HG03354 (cell line): ENCODE measurements around the gene C13orf42.
A peak's percentile ranks its signal among the peaks of the same experiment; 100 is the strongest.
"Not testable (repeated sequence)": the region's sequence is repeated elsewhere in the genome, so short reads cannot be mapped to it uniquely, and the experiment has no call there.

Experiments
- ATAC-seq: cut with Tn5 transposase; IDR thresholded peaks from one replicate; pipeline ENCODE4 v1.9.1; 2021; ENCODE audit warnings: mild to moderate bottlenecking; ENCODE audit not compliant: unreplicated experiment, poor library complexity, severe bottlenecking

C13orf42 gene

DNA sequence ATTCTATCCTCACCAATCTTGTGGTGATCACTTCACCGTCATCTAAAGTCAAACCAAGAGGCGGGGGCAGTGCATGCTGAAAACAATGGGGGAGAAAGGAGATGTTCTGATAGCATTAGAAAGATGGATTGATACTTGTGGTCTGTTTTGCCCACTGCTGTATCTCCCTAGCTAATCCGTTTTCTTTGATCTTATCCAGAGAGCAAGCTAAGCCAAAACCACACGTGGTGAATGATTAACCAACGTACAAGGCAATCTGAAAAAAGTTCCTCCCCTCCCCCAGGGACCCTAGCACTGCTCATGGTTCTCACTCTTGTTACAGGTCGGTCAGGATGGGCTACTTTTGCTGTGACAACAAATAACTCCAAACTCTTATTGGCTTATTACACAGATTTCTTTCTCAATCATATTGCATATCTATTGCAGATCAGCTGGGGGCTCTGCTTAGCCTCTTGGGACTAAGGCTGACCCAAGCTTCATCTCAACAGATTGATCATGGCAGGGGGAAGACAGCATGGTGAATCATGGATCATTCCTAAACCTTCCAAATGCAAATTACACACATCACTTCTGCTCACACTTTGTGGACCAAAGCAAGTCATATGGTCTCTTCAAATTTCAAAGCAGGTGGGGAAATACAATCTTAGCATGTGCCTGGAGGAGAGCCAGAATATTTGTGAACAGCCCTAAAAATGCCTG lies 11.9 kb upstream of the C13orf42 start:
- ATAC-seq, result no peak

DNA sequence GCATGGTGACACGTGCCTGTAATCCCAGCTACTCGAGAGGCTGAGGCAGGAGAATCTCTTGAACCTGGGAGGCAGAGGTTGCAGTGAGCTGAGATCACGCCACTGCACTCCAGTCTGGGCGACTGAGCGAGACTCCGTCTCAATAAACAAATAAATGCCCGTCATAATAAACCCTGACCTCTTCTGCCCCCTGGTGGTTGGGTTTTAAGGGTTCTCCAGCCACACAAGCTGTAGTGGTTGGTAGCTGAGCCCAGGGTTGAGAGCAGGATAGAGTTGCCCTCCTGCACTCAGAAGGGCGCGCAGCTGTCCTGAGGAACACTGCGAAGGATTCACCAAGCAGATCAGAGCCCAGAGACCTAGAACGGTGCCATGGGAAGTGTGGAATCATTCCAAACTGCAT lies 9.8 kb upstream of the C13orf42 start:
- ATAC-seq, result not testable (repeated sequence)

DNA sequence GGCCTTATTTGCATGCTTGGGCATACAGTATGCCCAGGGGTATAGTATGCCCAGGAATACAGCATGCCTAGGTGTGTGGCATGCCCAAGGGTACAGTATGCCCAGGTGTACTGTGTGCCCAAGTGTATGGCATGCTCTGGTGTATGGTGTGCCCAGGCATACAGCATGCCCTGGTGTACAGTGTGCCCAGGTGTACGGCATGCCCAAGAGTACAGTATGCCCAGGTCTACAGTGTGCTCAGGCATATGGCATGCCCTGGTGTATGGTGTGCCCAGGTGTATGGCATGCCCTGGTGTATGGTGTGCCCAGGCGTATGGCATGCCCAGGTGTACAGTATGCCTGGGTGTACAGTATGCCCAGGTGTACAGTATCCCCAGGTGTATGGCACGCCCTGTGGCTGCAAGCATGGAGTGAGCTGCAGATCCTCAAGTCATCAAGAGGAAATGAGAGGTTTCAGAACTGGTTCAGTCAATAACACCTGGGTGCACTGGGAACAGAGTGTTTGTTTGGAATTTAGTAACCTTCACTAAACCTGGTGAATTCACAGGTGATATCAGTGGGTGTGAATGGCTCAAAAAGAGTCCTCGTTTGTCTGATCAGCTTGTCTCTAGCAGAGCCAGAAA lies 7.8 kb upstream of the C13orf42 start:
- no peak for ATAC-seq

DNA sequence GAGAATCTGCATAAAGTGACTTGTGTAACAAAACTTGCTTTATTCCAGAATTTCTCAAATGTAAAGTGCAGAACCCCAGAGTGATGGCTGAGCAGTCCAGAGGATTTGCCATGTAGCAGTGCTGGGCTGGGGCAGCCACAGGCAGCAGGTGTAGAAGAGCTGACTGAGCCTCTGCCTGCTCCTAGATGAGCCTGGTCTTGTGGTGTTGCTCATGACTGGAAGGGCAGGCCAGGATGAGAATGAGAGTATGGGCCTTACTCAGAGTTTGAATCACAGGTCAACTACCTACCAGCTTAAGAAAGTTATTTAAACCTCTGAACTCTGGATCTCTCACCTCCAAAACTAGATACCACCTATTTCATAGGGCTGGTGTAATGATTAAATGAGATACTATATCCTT lies 2.9 kb upstream of the C13orf42 start:
- ATAC-seq, result no peak

DNA sequence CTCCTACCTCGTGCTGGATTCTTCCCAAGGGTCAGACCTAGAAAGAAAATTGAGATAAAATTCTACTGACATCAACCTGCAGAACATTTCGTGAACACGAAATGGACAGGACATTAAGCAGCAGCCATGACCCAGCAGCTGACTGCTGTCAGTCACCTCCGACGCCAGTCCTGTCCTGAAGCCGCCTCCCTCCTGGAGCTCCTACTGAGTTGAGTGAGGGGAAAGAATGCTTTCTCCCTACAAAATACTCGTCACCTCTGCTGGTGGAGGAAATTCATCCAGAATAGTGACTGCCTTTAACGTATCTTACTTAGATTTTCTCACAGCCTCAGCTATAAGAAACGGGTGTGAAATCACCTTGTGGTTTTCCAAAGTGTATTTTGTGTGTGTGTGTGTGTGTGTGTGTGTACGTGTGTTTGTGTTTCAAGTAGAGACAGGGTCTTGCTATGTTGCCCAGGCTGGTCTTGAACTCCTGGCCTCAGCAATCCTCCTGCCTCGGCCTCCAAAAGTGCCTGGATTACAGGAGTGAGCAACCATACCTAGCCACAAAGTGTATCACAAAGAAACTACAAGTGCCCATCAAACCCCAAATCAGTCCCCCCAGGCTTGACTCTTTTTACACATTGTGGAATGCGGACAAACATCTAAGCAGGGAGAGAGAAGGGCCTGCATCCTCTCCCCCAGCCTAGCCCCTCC lies 2.3 kb upstream of the C13orf42 start:
- no peak for ATAC-seq

DNA sequence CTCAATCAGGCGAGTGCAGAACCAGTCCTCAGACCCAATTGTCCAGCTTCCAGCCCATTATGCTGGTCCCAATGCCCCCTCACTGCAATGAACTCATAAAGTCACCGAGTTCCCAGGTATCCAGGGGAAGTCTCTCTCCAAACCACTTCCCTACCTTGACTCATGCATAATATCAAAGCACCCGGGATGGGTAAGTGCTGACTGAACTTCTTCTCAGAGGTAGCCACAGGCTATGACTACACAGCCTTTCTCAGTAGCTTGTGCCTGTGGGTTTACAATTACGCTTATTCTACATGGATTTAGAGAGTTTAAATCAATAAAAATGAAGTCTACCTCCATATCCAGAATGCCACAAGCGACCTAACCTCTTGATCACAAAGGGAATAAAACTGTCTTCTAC lies 1.7 kb upstream of the C13orf42 start:
- no peak for ATAC-seq

DNA sequence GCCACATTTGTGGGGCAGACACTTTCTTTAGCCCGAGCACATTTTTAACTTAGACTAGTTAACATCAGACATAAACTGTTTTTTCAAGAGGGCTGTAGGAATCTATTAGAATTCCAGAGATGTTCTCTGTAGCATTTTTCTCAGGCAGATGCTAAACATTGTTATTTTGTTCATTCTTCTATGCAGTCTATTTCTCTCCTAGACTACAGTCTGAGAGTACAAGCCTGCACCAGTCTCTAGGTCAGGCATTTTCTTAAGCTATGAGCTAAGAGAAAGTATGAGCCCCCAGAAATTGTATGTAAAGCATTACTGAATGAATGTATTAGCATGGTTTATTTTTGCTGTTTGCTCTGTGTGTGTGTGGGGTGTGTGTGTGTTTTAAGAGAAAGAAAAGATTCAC lies 923 bp upstream of the C13orf42 start:
- ATAC-seq, result no peak

DNA sequence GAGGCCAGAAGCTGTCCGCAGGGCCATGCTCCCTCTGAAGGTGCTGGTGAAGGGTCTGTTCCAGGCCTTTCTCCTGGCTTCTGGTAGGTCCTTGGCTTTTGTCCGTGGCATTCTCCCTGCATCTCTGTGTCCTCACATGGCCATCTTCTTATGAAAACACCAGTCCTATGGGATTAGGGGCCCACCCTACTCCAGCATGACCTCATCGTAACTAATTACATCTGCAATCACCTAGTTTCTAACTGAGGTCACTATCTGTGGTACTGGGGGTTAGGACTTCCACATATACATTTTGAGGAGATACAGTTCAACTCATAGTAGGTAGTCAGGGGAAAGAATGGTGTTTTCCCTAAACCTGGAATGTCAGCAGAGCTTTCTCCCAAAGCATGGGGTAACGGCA lies 3.1 kb downstream of the C13orf42 start:
- ATAC-seq, result no peak

DNA sequence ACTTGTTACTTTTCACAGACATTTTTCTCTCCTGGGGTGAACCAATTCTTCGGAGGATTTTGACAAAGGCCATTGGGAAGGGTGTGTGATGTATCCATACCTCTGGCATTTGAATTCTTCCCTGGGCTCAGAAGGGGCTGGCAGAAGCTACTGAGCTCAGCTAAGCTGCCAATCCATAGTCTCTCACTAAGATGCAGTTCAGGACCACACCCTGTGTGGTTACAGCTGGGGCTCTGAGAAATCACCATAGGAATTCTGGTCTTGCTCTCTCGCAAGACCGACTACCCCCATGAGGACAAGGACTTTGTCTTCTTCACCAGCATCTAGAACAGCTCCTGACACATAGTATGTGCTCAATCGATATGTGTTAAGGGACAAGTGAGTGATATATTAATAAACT lies 6.0 kb downstream of the C13orf42 start:
- no peak for ATAC-seq

DNA sequence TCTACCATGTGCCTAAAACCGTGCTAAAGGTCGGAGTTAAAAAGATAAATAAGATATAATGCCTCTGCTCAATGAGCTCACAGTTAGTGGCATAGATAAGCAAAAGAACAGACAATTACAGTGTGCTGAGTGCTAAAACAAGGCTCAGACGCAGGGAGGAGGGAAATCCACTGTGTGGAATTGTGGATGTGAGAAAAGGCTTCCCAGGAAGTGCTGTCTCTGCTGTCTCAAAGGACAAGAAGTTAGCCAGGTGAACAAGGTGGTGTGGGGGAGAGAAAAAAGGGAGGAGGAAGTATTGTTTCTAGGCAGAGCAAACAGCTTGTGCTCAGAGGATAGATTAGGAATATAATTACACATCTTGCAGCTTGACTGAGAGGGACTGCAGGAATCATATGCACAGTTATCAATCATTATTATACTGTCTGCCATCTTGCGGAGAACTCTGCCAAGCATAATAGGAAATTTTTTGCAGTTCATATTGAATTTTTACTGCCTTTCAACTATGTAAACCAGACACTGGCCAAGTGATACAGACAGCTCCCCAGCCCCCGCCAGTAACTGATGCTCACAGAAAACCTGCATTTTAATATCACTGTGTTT lies 9.3 kb downstream of the C13orf42 start:
- no peak for ATAC-seq

DNA sequence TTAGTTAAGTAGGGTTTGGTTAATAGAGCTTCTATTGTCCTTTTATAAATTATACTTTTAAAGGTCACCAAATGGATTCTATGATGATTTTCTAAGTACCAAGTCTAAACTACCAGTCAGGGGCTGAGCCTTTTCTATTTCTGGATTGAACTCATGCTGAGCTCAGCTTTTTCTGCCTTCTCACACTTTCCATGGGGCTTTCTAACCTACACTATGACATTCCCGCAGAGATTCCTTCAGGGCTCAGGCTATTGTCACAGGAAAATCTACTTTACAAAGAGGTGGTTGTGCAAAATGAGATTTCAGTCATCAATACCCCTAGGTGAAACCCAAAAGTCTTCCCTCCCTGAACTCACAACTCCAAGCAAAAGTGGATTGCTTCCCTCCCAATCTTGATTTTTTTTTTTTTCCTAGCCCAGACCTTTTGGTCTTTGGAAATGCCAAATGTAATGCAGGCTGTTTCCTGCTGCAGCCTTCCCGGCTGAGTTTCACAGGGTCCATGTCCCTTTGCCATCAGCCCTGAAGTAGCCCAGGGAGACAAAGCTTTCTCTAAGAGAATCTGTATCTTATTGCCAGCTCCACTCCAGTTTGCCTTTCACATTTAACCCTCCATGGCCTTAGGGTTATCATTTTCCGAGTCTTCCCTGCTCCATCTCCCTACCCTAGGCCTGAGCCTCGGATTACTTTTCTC lies 13.6 kb downstream of the C13orf42 start:
- ATAC-seq, result no peak

DNA sequence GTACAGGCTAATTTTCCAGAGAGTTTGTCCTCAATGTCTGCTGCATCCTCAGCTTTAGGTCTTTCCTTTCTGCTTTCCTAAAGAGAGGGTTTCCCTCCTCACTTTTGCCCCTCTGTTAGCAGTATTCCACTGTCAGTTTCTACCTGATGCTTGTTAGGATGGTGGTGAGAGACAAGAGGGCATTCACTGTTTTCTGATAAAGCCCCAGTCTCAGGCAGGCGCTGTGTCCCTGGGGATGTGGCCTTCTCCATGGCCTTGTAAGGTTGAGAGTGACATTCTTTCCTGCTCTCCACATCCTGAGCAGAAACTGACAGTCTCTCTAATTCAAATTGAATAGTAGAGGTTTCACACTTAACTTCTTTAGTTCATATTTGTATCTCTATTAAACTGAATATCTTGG lies 14.9 kb downstream of the C13orf42 start:
- no peak for ATAC-seq

DNA sequence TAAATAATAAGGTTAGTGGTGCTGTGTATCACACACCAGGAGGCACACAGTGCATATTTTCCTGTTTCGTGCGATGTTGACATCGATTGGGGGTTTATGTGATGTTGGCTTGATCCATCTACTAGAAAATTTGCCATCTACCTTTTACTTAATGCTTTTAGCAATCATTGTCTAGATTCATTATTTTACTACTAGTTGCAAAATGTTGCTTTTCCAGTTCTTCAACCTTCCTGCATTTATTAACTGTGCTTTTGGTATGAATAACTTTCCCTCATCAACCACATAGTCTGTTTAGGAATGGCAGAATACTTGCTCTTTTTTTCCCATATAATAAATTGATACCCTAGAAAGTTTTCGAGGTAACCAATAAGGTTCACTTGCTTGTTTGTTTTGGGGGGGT lies 17.5 kb downstream of the C13orf42 start:
- ATAC-seq, result no peak

DNA sequence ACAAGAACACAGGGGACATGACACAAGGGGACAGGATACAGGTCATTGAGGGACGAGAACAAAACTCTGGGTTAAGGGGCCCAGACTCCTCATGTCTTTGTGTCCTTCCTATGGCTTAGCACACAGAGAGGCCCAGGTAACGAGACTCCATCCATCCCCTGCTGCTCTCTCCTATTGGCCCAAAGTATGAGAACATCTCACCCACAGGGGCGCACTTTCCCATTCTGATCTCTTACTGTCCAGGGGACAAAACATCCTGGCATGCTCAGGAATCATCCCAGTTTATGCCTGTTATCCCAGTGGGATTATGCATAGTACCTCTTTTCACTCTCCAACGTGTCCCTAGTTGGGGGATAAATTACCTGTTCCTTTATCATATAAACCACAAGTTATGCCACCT lies 19.2 kb downstream of the C13orf42 start:
- no peak for ATAC-seq

DNA sequence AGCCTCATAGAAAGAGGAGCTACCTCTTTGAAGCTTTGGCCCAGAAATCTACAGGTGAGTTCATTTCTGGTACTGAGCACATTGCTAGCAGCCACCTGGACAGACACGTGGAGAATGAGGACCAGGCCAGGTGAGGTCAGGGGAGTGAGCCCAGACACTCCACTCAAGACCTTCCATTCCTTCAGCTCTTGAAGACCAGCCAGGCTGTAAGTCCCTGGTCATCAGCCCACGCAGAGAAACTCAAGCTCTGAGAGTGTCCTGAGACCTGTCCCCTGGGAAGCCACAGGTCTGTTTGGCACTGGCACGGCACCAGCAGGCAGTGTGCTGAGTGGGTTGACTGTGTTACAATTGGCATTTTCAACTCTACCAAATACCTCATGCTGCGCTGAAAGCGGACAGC lies 27.4 kb downstream of the C13orf42 start:
- ATAC-seq, result no peak

DNA sequence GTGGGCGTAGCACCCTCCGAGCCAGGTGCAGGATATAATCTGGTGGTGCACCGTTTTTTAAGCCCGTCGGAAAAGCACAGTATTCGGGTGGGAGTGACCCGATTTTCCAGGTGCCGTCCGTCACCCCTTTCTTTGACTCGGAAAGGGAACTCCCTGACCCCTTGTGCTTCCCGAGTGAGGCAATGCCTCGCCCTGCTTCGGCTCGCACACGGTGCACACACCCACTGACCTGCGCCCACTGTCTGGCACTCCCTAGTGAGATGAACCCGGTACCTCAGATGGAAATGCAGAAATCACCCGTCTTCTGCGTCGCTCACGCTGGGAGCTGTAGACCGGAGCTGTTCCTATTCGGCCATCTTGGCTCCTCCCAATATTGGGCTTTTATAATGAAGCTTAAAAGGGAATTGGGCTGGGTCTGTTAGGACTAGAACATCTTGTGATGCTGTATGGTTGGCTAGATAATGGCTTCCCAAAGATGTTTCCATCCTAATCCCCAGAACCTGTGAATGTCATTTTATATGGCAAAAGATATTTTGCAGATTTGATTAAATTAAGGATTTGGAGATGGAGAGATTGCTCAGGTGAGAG lies 30.5 kb downstream of the C13orf42 start:
- not testable (repeated sequence) for ATAC-seq

DNA sequence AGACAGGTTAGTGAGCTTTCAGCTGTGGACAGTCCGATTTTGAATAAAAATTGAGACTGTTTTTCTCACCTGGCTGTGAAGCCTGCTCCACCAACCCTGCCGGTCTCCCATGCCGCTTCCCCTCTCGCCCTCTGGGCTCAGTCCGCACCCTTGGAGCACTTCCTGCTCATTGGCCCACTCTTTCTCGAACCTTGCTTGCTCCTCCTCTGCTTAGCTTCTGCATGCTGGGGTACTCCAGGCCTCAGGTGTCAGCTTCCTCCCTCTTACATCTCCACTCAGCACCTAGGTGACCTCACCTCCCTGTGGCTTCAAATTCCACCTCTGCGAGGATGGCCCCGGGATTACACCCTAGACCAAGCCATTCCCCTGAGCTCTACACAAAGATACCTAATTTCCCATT lies 39.6 kb downstream of the C13orf42 start:
- ATAC-seq, result no peak

DNA sequence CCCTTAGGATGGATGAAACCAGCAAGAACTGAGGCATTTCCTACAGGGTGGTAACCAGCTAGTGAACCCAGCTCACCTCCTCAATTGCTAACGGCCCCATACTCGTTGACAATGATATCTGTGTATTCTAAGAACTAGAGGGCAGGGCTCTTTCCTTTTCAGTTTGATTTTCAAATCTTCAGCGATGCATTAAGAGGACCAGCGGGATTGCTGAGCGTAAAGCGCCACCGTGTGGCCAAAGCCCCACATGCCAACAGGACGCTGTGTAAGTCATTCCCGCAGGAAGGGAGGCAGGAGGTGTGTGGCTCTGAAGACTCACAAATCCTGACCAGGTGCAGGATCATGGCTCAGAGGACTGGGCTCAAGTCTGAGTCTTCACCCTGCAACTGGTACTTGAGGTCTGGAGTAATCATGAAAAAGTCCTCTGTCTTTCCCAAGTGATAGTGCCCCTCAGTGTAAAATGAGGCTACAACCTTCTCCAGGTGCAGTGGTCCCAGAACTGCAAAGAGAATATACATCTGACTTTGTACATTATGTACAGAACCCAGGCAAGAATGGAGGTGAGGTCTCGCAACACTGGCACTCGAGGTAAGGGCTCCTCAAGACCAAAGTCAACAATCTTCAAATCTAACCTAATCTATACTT lies 40.9 kb downstream of the C13orf42 start:
- peak; percentile 79 for ATAC-seq

DNA sequence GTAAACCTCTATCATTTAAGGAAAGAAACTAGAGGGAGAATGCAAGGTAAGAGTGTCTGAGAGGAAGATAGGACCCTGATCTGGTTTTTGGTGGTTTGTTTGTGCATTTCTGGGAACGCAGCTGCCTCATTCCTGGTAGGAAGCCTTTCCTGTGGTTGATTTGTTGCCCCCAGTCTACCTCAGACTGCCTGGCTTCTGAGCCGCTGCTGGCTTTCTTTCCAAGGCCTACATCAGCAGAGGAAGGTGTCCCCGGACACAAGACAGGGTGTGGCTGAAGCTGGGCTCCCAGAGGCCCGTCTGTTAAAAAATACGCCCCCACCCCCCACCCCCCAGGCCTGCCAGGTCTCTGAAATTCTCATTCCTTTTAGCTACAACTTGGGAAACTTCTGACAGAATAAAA lies 42.6 kb downstream of the C13orf42 start:
- no peak for ATAC-seq
